DMS153 treated with DMSO at 0.1 percent for 48 hours (cell line): ENCODE measurements around the gene ARHGDIA.

Experiments
- DNase-seq: peaks from one replicate; lab custom pipeline; 2025; ENCODE audit not compliant: unreplicated experiment; lab: John Stamatoyannopoulos, UW

ARHGDIA gene

DNA sequence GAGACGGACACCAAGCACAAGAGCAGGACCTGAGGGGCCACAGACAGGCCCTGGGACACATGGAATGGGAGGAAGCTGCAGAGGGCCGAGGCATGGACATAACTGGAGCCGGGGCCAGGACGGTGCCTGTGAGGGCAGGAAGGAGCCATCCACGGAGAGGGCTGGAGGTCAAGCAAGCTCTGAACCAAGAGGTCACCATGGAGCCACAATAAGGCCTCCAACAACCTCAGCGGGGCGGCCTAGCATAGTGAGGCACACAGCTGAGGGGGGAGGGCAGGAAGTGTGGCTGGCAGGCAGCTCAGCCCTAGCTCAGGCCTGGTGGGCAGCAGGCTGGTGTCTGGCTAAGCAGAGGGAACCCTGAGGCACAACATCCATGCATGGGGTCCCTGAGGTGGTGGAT, 42.5 kb downstream of the ARHGDIA start:
- DNase-seq = no peak

DNA sequence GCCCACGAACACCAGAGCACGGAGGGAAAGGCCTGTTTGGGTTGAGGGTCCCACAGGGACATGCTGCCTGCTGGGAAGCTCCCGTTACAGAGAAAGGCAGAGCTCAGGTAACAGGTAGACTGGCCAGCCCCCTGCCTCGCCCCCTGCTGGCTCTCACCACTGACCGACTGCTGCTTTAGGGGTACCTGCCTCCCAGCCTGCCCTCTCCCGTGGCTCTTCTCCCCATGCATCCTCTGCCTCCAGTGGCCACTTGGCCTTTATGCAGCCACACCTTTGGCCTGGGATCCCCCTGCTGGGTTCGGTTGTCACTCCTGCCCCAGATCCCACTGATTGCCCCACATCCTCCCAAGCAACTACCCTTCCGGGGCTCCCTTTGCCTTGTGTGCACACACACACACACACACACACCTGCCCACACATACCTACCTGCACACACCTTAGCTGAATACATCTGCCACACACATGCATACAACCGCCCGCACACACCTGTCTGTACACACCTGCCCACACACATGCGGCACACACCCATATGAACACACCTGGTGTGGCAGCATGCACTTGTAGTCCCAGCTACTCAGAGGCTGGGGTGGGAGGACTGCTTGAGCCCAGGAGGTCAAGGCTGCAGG, 45.2 kb downstream of the ARHGDIA start:
- no peak for DNase-seq

GRCh38 chr17:81824595-81824994, 46.5 kb downstream of the ARHGDIA start:
- no peak for DNase-seq

DNA sequence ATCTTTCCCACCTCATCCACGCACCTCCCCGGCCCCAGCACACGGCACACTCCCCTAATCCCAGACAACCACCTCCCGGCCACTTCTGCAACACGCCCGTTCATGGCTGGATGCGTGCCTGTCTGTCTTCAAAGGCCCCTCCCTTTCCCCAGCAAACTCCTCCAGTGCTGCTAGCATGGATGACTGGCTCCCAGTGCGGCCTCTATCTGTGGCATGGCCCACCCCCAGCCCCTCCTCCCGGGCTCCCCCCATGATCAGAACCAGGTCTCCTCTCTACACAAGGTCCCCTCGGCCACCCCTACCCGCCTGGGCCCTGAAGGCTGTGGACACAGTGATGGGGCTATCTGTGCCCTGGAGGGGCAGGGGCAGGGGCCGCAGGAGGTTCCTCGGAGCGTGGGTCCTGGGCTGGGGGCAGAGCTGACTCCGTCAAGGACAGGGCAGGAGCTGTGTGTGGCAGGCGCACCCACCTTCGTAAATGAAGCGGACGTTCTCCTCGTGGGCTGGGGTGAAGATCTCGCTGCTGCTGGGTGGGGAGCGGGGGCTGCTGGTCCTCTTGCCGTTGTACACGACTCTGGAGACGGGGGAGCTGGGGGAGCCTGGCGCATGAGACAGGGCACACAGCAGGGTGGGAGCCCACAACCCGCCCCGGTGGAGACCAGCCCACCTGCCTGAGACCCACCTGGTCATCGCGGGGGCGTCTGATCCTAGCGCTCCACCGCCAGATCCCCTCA, 47.2 kb downstream of the ARHGDIA start:
- DNase-seq = no peak

- DNase-seq = no peak
Measured at GRCh38 chr17:81822996-81823819, 47.9 kb downstream of the ARHGDIA start.

GRCh38 chr17:81822312-81822637, 48.9 kb downstream of the ARHGDIA start:
- no peak for DNase-seq

DNA sequence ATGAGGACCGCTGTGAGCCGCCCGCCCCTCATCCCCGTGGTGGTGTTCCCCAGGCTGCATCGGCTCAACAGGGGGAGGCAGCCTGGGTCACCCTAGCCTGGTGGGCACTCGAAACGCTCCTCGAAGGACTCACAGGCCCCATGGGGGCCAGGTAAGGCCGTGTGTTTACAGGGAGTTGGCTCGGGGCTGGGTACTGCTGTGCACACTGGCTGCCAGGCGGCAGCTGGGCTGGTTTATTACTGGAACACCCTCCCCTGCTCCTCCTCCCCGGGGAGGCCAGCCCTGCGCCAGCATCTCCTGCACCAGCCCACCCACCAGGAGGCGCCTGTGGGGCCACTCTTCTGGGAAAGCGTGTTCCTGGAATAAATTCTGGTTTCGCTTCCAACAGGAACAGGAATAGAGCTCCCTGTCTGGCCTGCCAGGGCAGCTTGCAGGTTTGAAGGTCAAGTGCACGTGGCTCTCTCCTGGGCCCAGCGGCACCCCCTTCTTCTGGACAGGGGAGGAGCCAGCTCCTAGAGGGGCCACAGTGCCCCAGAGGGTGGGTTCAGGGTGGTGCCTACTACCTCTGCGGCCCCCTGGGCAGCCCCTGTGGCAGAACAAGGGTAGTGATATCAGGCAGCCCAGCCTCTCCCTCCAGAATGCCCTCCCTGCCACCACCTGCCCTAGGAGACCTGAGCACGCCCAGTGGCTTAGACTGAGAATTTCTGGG, 49.4 kb downstream of the ARHGDIA start:
- DNase-seq = peak; percentile 39

- DNase-seq = no peak
Measured at GRCh38 chr17:81821147-81821546, 50.0 kb downstream of the ARHGDIA start.

DNA sequence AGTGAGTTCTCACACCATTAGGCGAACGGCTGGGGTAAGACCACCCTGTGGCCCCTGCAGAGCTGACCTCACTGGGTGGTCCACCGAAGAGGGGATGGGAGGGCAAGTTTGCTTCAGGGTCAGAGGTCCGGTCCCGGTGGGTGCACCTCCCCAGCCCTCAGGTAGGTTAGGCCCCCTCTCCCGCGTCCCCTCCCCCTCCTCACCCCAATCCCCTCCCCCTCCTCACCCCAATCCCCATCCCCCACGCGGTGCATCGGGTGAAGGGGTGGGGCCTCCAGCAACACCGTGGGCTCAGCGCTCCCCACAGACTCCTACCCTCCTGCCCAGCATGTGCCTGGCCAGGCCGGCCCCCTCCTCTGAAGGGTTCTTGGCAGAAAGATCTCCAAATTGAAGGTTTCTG, 51.4 kb downstream of the ARHGDIA start:
- no peak for DNase-seq

DNA sequence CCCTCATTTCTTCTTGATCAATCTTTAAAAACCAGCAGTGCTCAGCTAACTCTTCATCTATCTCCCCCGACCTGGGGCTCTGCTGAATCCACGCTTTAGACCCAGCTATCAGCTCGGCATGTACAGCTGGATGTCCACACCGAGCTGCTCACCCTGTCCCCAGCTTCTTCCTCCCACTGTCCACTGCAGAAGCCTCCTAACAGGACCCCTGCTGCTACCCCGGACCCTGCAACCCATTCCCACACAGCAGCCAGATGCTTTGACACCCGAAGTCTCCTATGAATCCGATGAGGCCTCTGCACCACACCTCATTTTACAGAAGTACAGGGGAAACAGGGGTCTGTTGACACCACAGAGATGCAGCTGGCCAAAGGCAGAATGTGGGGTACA, 53.4 kb downstream of the ARHGDIA start:
- no peak for DNase-seq
